Esophagus muscularis mucosa (tissue), 3 donors: ENCODE data around the gene MYH7.

Experiments
- POLR2AphosphoS5 ChIP-seq, 2 donors: sonication (generic); formaldehyde crosslinking; IDR thresholded peaks; one replicate each; pipeline ENCODE4 v1.6.1; 2017; ENCODE audit warnings: antibody characterized with exemption in 2 of 2
- TF ChIP-seq, protein P1 (sequence below), 3 experiments: fragments of 200-600 bp in 2 of 3; fragments of 450-650 bp in 1 of 3; sonication (generic) in 2 of 3; IDR thresholded peaks; one replicate each; pipeline ENCODE4 v1.5.1; 2017 to 2019; ENCODE audit warnings: antibody characterized with exemption in 3 of 3, mild to moderate bottlenecking in 2 of 3, moderate library complexity in 1 of 3

DNA sequence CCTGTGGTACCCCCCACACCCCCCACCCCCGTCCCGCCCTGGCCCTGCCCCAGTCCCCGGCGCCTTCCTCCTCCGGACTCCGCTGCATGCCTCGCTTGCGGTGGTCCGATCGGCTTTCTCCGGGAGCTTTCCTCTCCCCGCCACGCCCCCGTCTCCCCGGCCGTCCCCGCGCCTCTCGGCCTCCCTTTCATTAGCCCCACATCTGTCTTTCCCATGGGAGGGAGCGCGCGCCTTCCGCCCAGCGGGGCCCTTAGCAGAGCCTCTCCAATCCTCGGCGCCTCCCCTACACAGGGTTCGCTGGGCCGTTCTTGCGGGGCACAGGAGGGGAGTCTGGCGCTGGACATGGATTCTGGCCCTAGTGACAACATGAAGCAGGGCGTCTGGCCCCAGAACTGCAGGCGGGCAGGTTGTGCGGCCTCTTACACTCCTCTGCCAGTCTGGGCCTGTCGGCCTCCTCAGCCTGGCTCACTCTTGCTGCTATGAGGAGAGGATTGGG is 69.0 kb downstream of the MYH7 start:
- TF ChIP-seq, protein P1, sequence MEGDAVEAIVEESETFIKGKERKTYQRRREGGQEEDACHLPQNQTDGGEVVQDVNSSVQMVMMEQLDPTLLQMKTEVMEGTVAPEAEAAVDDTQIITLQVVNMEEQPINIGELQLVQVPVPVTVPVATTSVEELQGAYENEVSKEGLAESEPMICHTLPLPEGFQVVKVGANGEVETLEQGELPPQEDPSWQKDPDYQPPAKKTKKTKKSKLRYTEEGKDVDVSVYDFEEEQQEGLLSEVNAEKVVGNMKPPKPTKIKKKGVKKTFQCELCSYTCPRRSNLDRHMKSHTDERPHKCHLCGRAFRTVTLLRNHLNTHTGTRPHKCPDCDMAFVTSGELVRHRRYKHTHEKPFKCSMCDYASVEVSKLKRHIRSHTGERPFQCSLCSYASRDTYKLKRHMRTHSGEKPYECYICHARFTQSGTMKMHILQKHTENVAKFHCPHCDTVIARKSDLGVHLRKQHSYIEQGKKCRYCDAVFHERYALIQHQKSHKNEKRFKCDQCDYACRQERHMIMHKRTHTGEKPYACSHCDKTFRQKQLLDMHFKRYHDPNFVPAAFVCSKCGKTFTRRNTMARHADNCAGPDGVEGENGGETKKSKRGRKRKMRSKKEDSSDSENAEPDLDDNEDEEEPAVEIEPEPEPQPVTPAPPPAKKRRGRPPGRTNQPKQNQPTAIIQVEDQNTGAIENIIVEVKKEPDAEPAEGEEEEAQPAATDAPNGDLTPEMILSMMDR (IDR thresholded peaks at IDR 0.05), result no peak
- TF ChIP-seq POLR2AphosphoS5 (IDR thresholded peaks at IDR 0.05), result no peak
